ENCODE data around the gene MPDZ.

MPDZ gene

GRCh38 chr9:13131416-13131815 lies 148.1 kb downstream of the MPDZ start:
- no peak for DNase-seq (ENCODE audit: low read depth)

- DNase-seq (ENCODE audit: low read depth) = no peak
These were observed 151.1 kb downstream of the MPDZ start for GRCh38 chr9:13128266-13128860.

- DNase-seq (ENCODE audit: low read depth) = no peak
These were observed 152.4 kb downstream of the MPDZ start for GRCh38 chr9:13127131-13127530.

- DNase-seq (ENCODE audit: low read depth) = no peak
These were observed 154.2 kb downstream of the MPDZ start for GRCh38 chr9:13125261-13125660.

- DNase-seq (ENCODE audit: low read depth) = no peak
These were observed 156.6 kb downstream of the MPDZ start for GRCh38 chr9:13122756-13123369.

- DNase-seq (ENCODE audit: low read depth) = no peak
These were observed 161.2 kb downstream of the MPDZ start for GRCh38 chr9:13118313-13118712.

- DNase-seq (ENCODE audit: low read depth) = no peak
These were observed 163.2 kb downstream of the MPDZ start for GRCh38 chr9:13116292-13116691.

- no peak for DNase-seq (ENCODE audit: low read depth)
These were observed 165.7 kb downstream of the MPDZ start for GRCh38 chr9:13113751-13114150.

GRCh38 chr9:13113216-13113615 lies 166.3 kb downstream of the MPDZ start:
- peak; percentile 58 for DNase-seq (ENCODE audit: low read depth)

- DNase-seq (ENCODE audit: low read depth) = no peak
These were observed 167.7 kb downstream of the MPDZ start for GRCh38 chr9:13111778-13112177.

- DNase-seq (ENCODE audit: low read depth) = peak; percentile 53
These were observed 168.6 kb downstream of the MPDZ start for GRCh38 chr9:13110766-13111417.

- no peak for DNase-seq (ENCODE audit: low read depth)
These were observed 169.7 kb downstream of the MPDZ start for GRCh38 chr9:13109781-13110180.

GRCh38 chr9:13107008-13107407 lies 172.5 kb downstream of the MPDZ start:
- no peak for DNase-seq (ENCODE audit: low read depth)

GRCh38 chr9:13100914-13101572 lies 178.4 kb downstream of the MPDZ start:
- no peak for DNase-seq (ENCODE audit: low read depth)

GRCh38 chr9:13095056-13095455 lies 184.4 kb downstream of the MPDZ start:
- DNase-seq (ENCODE audit: low read depth) = no peak

- no peak for DNase-seq (ENCODE audit: low read depth)
These were observed 188.9 kb downstream of the MPDZ start for GRCh38 chr9:13090628-13091027.

GRCh38 chr9:13089666-13090065 lies 189.8 kb downstream of the MPDZ start:
- DNase-seq (ENCODE audit: low read depth) = no peak

GRCh38 chr9:13088720-13089427 lies 190.6 kb downstream of the MPDZ start:
- no peak for DNase-seq (ENCODE audit: low read depth)

- no peak for DNase-seq (ENCODE audit: low read depth)
These were observed 195.4 kb downstream of the MPDZ start for GRCh38 chr9:13083963-13084528.

GRCh38 chr9:13083366-13083765 lies 196.1 kb downstream of the MPDZ start:
- no peak for DNase-seq (ENCODE audit: low read depth)

- no peak for DNase-seq (ENCODE audit: low read depth)
These were observed 196.7 kb downstream of the MPDZ start for GRCh38 chr9:13082796-13083195.

GRCh38 chr9:13078164-13078563 lies 201.3 kb downstream of the MPDZ start:
- DNase-seq (ENCODE audit: low read depth) = no peak

Data from GM04504 (cell line).